Measurements from ENCODE around the gene MUSTN1. TPM values are rescaled to one million over a fixed set of nuclear protein-coding genes. Genes with fewer than 3 reads are reported as not detected.

The MUSTN1 gene
- total RNA-seq, 1 donor from 2014 or later: 2.0 TPM

DNA sequence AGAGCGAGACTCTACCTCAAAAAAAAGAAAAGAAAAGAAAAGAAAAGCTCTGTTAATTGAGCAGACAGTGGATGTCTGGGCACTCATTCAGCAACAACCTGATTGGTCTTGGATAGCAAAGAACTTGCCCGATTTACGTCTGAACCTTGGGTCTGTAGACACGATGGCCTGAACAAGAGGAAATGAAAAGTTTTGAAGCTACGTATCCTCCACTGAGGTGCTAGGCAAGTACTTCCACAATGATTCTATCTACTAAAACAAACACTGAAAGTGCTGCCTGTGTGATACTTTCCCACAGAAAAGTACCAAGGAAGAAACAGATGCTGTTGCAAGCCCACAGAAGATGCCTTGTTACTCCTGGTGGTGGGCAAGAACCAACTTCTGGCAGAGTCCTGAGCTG lies 21.8 kb upstream of the MUSTN1 start:
- peaks cover 8% of the 10 kb centered on the region for H3K36me3 Mint-ChIP-seq (ENCODE audit: unreplicated experiment)
- H3K4me1 Mint-ChIP-seq (ENCODE audit: unreplicated experiment): no peaks in the 10 kb centered on the region
- no peak overlapping the region for H3K4me3 Mint-ChIP-seq (ENCODE audit: unreplicated experiment)
- DNase-seq (ENCODE audit: extremely low spot score, unreplicated experiment): no peak
- H3K27me3 Mint-ChIP-seq (ENCODE audit: unreplicated experiment): no peaks in the 10 kb centered on the region
- H3K9me3 Mint-ChIP-seq (ENCODE audit: unreplicated experiment): no peaks in the 10 kb centered on the region
- no peak for TF ChIP-seq CTCF (IDR thresholded peaks at IDR 0.05)
- H3K27ac Mint-ChIP-seq (ENCODE audit: unreplicated experiment): no peak overlapping the region

GRCh38 chr3:52854013-52854412 lies 19.2 kb upstream of the MUSTN1 start:
- Mint-ChIP-seq H3K9me3 (ENCODE audit: unreplicated experiment) (no peaks in the 10 kb centered on the region), H3K4me1 (ENCODE audit: unreplicated experiment) (no peaks in the 10 kb centered on the region), H3K27me3 (ENCODE audit: unreplicated experiment) (no peaks in the 10 kb centered on the region), H3K4me3 (ENCODE audit: unreplicated experiment) (no peak overlapping the region), H3K27ac (ENCODE audit: unreplicated experiment) (no peak overlapping the region), H3K36me3 (ENCODE audit: unreplicated experiment) (peaks cover 8% of the 10 kb centered on the region)
- DNase-seq (ENCODE audit: extremely low spot score, unreplicated experiment): no peak
- no peak for TF ChIP-seq CTCF (IDR thresholded peaks at IDR 0.05)

DNA sequence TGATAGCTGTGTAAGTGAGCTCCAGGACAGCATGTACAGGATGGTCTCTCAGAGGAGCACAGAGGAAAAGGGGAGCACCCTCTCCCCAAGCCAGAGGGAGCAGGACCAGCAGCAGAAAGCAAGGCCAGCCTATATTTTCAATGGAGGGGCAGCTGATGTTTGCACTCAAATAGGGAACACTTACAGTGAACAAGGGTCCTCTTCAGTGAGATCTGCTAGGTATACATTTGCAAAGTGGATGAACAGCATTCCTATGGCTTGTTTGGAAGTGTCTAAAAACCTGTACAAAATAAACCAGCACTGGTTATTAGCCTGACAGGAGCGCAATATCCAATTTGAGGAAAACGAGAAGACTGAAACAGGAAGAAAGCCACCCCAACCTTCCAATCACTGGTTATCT lies 17.6 kb upstream of the MUSTN1 start:
- H3K9me3 Mint-ChIP-seq (ENCODE audit: unreplicated experiment): no peaks in the 10 kb centered on the region
- no peaks in the 10 kb centered on the region for H3K27me3 Mint-ChIP-seq (ENCODE audit: unreplicated experiment)
- no peak overlapping the region for H3K27ac Mint-ChIP-seq (ENCODE audit: unreplicated experiment)
- TF ChIP-seq CTCF (IDR thresholded peaks at IDR 0.05): no peak
- H3K4me3 Mint-ChIP-seq (ENCODE audit: unreplicated experiment): no peak overlapping the region
- H3K4me1 Mint-ChIP-seq (ENCODE audit: unreplicated experiment): no peaks in the 10 kb centered on the region
- no peak for DNase-seq (ENCODE audit: extremely low spot score, unreplicated experiment)
- peaks cover 4% of the 10 kb centered on the region for H3K36me3 Mint-ChIP-seq (ENCODE audit: unreplicated experiment)

DNA sequence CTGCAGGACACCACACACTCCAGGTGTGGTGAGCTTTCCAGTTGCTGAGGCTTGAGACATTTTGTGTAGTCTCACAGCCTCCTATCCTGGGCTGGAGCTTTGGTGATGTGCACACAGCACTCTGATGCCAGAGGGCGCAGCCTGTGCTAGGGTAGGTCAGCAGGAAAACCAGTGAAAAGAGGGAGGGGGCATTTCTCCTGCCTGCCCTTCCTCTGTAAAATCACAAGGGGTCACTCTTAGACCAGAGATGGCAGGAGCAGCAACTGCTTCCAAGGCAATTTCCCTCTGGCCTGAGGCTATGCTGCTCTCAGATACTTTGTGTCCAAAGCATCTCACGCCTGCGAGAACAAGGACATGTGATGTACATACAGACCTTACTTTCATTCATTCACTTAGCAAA lies 16.5 kb upstream of the MUSTN1 start:
- Mint-ChIP-seq H3K4me3 (ENCODE audit: unreplicated experiment) (no peak overlapping the region), H3K9me3 (ENCODE audit: unreplicated experiment) (no peaks in the 10 kb centered on the region), H3K27ac (ENCODE audit: unreplicated experiment) (no peak overlapping the region), H3K36me3 (ENCODE audit: unreplicated experiment) (peaks cover 9% of the 10 kb centered on the region), H3K4me1 (ENCODE audit: unreplicated experiment) (peaks cover 4% of the 10 kb centered on the region), H3K27me3 (ENCODE audit: unreplicated experiment) (no peaks in the 10 kb centered on the region)
- peak; percentile 62 for TF ChIP-seq CTCF (IDR thresholded peaks at IDR 0.05)
- DNase-seq (ENCODE audit: extremely low spot score, unreplicated experiment): no peak

DNA sequence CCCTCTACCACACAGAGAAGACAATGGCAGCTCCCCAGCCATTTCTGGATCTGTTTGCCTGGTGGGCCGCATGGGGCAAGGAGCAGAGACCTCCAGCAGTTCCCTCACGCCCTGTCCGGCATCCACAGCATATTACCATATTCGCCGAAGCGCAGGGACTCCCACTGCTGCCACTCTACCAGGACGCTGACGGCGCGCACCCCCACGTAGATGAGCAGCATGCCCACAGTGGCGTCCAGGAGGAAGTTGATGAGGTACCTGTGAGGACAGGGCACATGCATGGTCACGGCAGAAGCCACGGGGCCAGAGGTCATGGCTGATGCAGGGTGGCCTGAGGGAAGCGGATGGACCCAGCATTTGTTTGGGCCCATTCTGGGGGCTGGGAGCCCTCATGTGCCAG lies 14.8 kb upstream of the MUSTN1 start:
- Mint-ChIP-seq H3K4me3 (ENCODE audit: unreplicated experiment) (no peak overlapping the region), H3K27me3 (ENCODE audit: unreplicated experiment) (no peaks in the 10 kb centered on the region), H3K9me3 (ENCODE audit: unreplicated experiment) (no peaks in the 10 kb centered on the region), H3K4me1 (ENCODE audit: unreplicated experiment) (peaks cover 18% of the 10 kb centered on the region), H3K36me3 (ENCODE audit: unreplicated experiment) (peaks cover 9% of the 10 kb centered on the region), H3K27ac (ENCODE audit: unreplicated experiment) (no peak overlapping the region)
- no peak for DNase-seq (ENCODE audit: extremely low spot score, unreplicated experiment)
- TF ChIP-seq CTCF (IDR thresholded peaks at IDR 0.05): no peak

Measured in osteocyte (in vitro differentiated cells).